Fibroblast of pulmonary artery (primary cell): ENCODE results near the gene ZFYVE1.

ENCODE experiments used
- DNase-seq: peaks from one replicate; pipeline ENCODE4 v3.0.0-alpha.2; 2010; ENCODE audit warnings: low read depth
- H3K4me3 ChIP-seq: replicated peaks from 2 replicates; pipeline ENCODE4 v1.5.1; 2011; ENCODE audit warnings: low read depth, mild to moderate bottlenecking, control low read depth, low read length, moderate library complexity
- TF ChIP-seq, protein P1 (sequence below): IDR thresholded peaks from 2 replicates; pipeline ENCODE4 v1.5.1; 2011; ENCODE audit warnings: mild to moderate bottlenecking, control low read depth, low read length, inconsistent platforms; ENCODE audit errors: missing control alignments

ZFYVE1 gene, protein sequence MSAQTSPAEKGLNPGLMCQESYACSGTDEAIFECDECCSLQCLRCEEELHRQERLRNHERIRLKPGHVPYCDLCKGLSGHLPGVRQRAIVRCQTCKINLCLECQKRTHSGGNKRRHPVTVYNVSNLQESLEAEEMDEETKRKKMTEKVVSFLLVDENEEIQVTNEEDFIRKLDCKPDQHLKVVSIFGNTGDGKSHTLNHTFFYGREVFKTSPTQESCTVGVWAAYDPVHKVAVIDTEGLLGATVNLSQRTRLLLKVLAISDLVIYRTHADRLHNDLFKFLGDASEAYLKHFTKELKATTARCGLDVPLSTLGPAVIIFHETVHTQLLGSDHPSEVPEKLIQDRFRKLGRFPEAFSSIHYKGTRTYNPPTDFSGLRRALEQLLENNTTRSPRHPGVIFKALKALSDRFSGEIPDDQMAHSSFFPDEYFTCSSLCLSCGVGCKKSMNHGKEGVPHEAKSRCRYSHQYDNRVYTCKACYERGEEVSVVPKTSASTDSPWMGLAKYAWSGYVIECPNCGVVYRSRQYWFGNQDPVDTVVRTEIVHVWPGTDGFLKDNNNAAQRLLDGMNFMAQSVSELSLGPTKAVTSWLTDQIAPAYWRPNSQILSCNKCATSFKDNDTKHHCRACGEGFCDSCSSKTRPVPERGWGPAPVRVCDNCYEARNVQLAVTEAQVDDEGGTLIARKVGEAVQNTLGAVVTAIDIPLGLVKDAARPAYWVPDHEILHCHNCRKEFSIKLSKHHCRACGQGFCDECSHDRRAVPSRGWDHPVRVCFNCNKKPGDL

DNA sequence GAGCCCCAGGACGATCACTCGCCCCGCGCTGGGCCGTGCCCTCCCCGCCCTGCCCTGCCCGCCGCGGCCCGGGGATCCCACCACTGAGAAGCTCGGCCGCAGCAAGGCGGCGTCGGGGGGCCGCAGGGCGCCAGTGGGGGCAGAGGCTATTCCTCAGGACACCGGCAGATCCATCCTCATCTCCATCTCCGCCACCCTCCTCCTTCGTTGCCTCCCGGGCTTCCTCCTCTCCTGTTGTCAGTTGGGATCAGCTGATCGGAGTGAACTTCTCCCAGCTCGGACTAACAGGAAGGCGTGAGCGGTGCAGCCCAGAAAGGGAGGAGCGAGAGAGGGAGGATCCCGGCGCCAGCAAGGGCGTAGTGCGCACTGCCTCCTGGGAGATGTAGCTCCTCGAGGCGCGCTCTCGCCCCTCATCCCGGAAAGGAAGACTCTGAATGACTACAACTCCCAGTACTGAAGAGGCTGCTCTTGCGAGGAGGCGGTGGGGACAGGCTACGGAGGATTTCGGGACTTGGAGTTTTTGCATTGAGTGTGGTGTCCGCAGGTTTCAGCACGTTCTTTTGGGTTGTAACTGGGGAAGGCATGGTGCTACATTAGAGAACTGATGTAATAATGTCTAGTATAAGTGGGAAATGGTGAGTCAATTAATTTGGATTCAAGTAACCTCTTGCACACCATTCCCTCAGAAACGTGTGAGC is at the start of gene ZFYVE1:
Gene ZFYVE1, minus strand, starts transcription at position 262 of the 698 bp plus-strand sequence. CDS start 2,598 bp downstream, outside the sequence.
- DNase-seq = peak; percentile 99
- H3K4me3 ChIP-seq = peak within 1 kb of the TSS; percentile 87
- TF ChIP-seq, protein P1, sequence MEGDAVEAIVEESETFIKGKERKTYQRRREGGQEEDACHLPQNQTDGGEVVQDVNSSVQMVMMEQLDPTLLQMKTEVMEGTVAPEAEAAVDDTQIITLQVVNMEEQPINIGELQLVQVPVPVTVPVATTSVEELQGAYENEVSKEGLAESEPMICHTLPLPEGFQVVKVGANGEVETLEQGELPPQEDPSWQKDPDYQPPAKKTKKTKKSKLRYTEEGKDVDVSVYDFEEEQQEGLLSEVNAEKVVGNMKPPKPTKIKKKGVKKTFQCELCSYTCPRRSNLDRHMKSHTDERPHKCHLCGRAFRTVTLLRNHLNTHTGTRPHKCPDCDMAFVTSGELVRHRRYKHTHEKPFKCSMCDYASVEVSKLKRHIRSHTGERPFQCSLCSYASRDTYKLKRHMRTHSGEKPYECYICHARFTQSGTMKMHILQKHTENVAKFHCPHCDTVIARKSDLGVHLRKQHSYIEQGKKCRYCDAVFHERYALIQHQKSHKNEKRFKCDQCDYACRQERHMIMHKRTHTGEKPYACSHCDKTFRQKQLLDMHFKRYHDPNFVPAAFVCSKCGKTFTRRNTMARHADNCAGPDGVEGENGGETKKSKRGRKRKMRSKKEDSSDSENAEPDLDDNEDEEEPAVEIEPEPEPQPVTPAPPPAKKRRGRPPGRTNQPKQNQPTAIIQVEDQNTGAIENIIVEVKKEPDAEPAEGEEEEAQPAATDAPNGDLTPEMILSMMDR = no peak

DNA sequence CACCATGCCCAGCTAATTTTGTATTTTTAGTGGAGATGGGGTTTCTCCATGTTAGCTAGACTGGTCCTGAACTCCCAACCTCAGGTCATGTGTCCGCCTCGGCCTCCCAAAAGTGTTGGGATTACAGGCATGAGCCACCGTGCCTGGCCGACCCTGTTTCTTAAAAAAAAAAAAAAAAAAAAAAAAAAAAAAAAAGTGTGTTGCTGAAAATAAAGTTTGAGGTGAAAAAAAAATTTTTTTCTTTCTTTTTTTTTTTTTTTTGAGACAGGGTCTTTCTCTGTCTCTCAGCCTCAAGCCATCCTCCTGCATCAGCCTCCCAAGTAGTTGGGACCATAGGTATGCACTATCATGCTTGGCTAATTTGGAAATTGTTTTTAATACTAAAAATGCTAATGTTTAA is 42.7 kb upstream of the ZFYVE1 start:
- DNase-seq = no peak
- TF ChIP-seq, protein P1 = no peak
- H3K4me3 ChIP-seq = no peak overlapping the region

DNA sequence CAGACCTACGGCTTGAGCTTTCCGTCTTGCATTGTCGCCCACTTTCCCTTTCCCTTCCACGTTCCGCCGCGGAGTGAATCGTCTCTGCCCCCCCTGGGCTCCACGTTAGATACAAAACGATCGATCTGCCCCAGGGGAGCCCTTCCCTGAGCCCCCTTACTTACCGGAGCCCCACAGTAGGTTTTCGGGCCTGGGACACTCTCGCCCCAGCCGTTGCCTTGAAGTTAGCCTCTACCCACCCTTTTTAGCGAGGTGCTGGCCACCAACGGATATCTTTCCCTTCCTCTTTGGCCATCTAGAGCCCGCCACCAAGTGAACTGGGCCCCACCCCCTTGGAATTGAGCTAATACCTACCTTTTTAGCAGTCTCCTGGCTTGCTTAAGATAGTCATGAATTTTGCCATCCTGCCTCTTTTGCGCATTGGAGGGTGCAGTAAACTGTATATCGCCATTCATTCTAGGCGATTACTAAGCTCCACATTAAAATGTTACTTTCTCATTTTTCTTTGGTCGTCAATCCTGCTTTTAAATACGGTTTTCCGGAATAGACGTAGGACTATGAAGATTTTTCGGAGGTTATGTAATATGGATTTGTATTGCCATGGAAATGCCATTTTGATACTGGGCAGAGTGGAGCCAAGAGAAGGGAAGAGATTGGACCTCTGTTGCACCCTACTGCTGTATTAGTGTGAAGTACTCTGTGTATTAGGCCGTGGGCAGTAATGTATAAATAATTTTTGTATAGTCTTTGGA is 32.2 kb upstream of the ZFYVE1 start:
- peak; percentile 58 for DNase-seq
- peak overlapping the region; percentile 98 for H3K4me3 ChIP-seq
- TF ChIP-seq, protein P1 = no peak

DNA sequence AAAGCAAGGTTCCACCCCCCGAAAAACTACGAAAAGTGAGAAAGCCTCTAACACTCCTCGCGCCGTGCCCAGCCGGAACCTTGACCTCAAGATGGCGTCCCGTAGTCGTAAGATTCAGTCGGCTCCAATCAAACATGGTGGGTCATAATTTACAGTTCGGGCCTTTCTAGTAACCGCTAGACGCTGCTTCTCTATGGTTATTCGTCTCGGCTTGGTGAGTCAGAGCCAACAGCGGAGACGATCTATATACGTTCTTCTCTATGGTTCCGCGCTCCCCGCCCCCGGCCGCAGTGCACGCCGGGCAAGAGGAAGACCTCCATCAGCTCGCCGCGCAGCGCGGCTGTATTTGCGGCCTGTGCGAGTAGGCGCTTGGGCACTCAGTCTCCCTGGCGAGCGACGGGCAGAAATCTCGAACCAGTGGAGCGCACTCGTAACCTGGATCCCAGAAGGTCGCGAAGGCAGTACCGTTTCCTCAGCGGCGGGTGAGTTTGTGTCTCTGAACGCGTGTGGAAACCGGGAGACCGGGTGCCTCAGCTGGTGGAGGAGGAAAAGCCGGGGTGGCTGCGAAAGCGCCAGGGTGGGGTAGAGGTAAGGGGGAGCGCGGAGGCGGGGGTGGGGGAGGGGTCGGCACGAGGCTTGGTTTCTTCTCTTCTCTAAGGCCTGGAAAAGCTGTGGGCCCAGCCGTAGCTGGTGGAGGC is 31.5 kb upstream of the ZFYVE1 start, which contains the start of gene RBM25:
Gene RBM25, plus strand, starts transcription at position 311 of the 698 bp plus-strand sequence. CDS start 13,108 bp downstream, outside the sequence.
- TF ChIP-seq, protein P1 = no peak
- peak within 1 kb of the TSS; percentile 98 for H3K4me3 ChIP-seq

DNA sequence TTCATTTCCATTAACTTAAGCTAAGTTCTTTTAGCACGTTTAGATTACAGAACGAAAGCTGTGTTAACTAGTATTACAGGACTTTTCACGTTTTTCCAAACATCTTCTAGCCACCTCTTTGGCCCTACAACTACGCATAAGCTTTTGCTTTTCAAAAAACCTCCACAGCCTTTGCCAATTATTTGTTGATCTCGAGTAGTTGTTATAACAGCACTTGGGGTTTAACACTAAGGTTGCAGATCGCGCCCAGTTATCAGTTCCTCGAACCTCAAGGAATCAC is 31.0 kb upstream of the ZFYVE1 start:
- no peak for DNase-seq
- TF ChIP-seq, protein P1 = no peak
- peak overlapping the region; percentile 98 for H3K4me3 ChIP-seq

More for the DNA sequence above, 31.5 kb upstream of the ZFYVE1 start, which contains the start of gene RBM25:
- DNase-seq = peak; percentile 100

DNA sequence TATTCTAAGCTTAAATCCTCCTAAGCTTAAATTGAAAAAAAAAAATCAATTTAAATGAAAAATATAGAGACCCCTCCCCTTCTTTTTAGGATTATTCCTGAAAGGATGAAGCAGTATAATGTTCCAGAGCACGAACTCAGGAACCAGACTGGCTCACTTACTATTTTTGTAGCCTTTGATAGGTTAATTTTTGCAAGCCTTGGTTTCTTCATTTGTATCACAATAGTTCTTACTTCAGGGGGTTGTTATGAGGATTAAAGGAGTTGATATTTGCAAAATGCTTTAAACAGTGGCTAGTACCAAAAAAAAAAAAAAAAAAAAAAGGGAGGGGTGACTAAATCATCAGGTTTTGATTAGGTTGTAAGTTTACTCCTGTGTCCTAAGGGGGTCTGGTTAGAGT is 28.3 kb upstream of the ZFYVE1 start:
- DNase-seq = no peak
- TF ChIP-seq, protein P1 = no peak

More for the DNA sequence above, 28.3 kb upstream of the ZFYVE1 start:
- no peak overlapping the region for H3K4me3 ChIP-seq
